Measurements from ENCODE around the gene ZFAND3. TPM values are rescaled to one million over a fixed set of nuclear protein-coding genes. Genes with fewer than 3 reads are reported as not detected.

Gene ZFAND3
- total RNA-seq, 2 experiments from 2014 or later = 32.3 to 37.9 TPM

- ATAC-seq (no peak), DNase-seq (no peak)
- Mint-ChIP-seq H3K27me3 (no peaks in the 10 kb centered on the region), H3K4me1 (ENCODE audit: low read depth) (peaks cover 36% of the 10 kb centered on the region), H3K27ac (no peak overlapping the region), H3K4me3 (no peak overlapping the region), H3K9me3 (peaks cover 17% of the 10 kb centered on the region), H3K36me3 (ENCODE audit: low read depth) (peaks cover 29% of the 10 kb centered on the region)
- CTCF ChIA-PET = no interaction called here
- TF ChIP-seq CTCF (IDR thresholded peaks at IDR 0.05) = no peak
- intact Hi-C loops (cut with micrococcal nuclease) = no loop called here
- POLR2A ChIA-PET = no interaction called here
These were observed 77.8 kb downstream of the ZFAND3 start for GRCh38 chr6:37897321-37897720.

DNA sequence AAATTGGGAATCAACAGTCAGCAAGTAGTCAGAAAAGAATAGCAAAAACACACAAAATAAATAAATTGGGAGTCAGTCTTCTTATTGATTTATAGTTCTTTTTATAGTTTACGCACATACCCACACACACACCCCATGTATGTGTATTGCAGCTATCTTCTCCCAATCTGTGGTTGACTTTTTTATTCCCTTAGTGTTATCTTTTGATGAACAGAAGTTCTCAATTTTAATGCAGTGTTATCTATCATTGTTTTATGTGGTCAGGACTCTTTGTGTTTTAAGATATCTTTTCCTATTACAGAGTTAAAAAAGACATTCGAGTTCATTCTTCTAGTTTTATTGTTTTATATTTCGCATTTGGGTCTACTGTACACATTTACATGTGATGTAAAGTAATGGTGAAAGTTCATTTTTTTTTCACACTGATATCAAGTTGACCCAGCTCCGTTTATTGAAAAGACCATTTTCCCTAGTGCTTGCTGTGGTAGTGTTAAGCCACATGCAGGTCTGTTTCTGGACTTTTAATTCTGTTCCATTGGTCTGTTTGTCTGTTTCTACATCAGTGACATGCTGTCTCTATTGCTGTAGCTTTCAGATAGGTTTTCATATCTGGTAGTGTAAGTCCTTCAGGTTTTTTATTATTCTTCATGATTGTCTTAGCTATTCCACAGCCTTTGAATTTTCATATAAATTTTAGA is 78.4 kb downstream of the ZFAND3 start:
- DNase-seq = no peak
- ChIA-PET CTCF (no interaction called here), POLR2A (no interaction called here)
- Mint-ChIP-seq H3K9me3 (peaks cover 12% of the 10 kb centered on the region), H3K27ac (no peak overlapping the region), H3K4me3 (no peak overlapping the region), H3K4me1 (ENCODE audit: low read depth) (peaks cover 34% of the 10 kb centered on the region), H3K36me3 (ENCODE audit: low read depth) (peaks cover 23% of the 10 kb centered on the region), H3K27me3 (no peaks in the 10 kb centered on the region)
- TF ChIP-seq CTCF (IDR thresholded peaks at IDR 0.05) = no peak
- no peak for ATAC-seq
- intact Hi-C loops (cut with micrococcal nuclease) = no loop called here

DNA sequence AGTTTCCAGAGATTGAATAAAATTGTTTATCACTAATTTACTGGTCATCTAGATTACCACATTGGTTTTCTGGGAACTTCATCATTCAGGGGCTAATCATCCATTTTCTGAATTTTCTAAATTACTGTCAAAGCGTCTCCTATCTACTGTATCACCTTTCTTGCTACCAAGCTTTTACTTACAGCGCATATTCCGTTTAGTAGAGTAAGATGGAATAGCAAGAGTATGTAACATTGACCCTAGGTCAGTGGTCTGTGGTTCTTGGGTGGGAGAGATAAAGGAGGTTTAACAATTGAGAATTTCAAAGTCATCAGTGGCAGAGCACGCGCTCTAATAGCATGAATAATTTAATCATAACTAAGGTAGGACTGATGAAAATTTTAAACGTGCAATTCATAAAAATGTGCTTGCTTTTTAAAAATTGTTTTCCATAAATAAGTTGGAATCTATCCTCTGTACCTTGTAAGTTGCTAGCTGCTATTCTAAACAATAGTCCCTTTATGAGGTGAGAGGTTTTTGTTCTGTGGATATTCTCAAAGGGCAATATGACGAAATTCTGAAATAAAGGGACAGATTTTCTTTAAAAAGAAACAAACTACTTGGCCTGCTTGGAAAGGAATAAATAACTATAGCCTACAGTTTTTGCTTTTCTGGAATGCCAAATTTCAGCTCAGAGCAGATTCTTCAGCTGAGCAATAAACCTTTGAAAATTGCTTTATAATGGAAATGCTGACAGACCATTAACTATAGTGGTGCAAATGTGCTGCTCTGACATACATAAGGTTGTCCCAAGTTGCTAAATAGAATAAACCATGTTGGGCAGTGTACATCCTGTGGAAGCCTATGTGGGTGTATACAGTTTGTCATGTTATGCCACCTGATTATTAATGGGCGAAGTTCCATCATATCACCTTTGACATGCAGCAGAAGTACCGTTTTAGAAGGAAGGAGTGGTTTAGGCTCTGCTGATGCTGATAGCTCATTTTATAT is 84.1 kb downstream of the ZFAND3 start:
- H3K27me3 Mint-ChIP-seq = no peaks in the 10 kb centered on the region
- no peak overlapping the region for H3K4me3 Mint-ChIP-seq
- no peaks in the 10 kb centered on the region for H3K9me3 Mint-ChIP-seq
- DNase-seq (no peak), ATAC-seq (no peak)
- peaks cover 42% of the 10 kb centered on the region for H3K4me1 Mint-ChIP-seq (ENCODE audit: low read depth)
- peaks cover 8% of the 10 kb centered on the region for H3K36me3 Mint-ChIP-seq (ENCODE audit: low read depth)
- CTCF ChIA-PET = interaction anchor here (1.4 to 2.3 kb wide), 4 partner anchors 8 to 27 kb away, joined by 3 to 7 read pairs (median 4); no protein-coding TSS in a partner anchor
- TF ChIP-seq CTCF (IDR thresholded peaks at IDR 0.05) = no peak
- H3K27ac Mint-ChIP-seq = no peak overlapping the region
- intact Hi-C loops (cut with micrococcal nuclease) = no loop called here
- POLR2A ChIA-PET = no interaction called here

- DNase-seq = no peak
- Mint-ChIP-seq H3K4me1 (ENCODE audit: low read depth) (peaks cover 50% of the 10 kb centered on the region), H3K27ac (no peak overlapping the region), H3K36me3 (ENCODE audit: low read depth) (peaks cover 6% of the 10 kb centered on the region), H3K4me3 (no peak overlapping the region), H3K27me3 (no peaks in the 10 kb centered on the region), H3K9me3 (no peaks in the 10 kb centered on the region)
- POLR2A ChIA-PET = no interaction called here
- TF ChIP-seq CTCF (IDR thresholded peaks at IDR 0.05) = no peak
- intact Hi-C loops (cut with micrococcal nuclease) = no loop called here
- ATAC-seq = no peak
- CTCF ChIA-PET = no interaction called here
These were observed 85.1 kb downstream of the ZFAND3 start for GRCh38 chr6:37904590-37904989.

DNA sequence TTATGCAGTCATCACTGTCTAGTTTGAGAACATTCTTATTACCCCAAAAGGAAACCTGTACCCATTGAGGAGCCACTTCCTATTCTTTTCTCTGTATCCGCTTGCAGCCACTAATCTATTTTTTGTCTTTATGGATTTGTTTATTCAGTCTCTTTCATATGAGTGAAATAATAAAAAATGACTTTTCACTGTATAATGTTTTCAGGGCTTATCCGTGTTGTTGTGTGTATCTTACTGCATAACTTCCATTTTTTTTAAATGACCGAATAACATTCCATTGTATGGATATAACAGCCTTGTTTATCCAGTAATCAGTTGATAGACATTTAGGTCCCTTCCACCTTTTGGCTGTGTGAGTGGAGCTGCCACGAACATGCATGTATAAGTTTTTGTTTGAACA is 86.6 kb downstream of the ZFAND3 start:
- ChIA-PET CTCF (no interaction called here), POLR2A (no interaction called here)
- no peaks in the 10 kb centered on the region for H3K9me3 Mint-ChIP-seq
- ATAC-seq (no peak), DNase-seq (no peak)
- H3K27ac Mint-ChIP-seq = no peak overlapping the region
- H3K4me3 Mint-ChIP-seq = no peak overlapping the region
- H3K27me3 Mint-ChIP-seq = no peaks in the 10 kb centered on the region
- H3K4me1 Mint-ChIP-seq (ENCODE audit: low read depth) = peaks cover 54% of the 10 kb centered on the region
- TF ChIP-seq CTCF (IDR thresholded peaks at IDR 0.05) = no peak
- intact Hi-C loops (cut with micrococcal nuclease) = no loop called here
- peaks cover 9% of the 10 kb centered on the region for H3K36me3 Mint-ChIP-seq (ENCODE audit: low read depth)

Measured in activated CD8-positive, alpha-beta T cell treated with anti-CD3 and anti-CD28 coated beads for 36 hours (primary cell).